Measurements from ENCODE around the gene PLXNA2.

The PLXNA2 gene

DNA sequence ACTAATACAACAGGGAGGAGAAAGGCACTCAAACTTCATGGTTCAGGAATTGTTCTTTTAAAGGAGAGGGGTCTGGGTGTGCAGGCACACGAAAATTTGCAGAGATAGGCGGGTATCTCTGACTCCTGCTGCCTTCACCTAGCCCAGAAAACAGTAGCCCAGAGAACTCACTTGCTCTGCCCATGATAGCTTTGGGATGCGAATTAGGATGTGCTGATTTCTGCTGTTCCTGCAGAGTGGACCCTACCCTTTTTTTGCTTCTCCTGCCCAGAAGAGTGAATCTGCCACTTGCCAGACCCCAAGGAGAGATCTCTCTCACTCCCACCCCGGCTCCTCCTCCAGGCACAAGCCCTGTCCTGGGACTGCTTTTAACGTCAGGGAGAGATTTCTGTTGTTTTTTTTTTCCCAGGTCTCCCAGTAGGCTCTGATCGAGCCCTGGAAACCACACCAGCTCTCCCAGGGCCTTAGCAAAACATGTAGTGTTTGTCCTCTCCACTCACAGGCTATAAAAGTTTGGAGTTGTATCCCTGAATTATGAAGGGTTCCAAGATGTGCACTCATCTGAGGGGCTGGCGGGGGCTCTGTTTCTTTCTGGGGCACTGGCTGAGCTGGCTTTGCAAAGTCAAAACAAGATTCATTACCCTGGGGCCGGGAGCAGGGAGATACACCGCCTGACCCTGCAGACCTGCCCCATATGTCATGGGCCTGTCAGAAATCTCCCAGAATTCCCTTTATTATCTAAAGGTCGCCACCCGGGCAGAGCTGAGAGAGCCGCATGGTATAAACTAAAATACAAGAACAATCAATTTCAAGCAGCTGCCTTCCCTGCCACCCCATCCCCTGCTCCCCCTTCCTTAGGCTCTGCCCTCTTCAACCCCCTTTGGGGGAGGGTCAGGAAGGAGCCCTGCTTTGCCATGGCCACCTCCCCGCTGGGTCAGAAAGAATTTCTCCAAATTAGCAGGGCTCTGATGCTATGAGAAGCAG lies 17.9 kb downstream of the PLXNA2 start:
- no peak for DNase-seq (ENCODE audit: low read depth in 1 of 2, low spot score in 1 of 2)

DNA sequence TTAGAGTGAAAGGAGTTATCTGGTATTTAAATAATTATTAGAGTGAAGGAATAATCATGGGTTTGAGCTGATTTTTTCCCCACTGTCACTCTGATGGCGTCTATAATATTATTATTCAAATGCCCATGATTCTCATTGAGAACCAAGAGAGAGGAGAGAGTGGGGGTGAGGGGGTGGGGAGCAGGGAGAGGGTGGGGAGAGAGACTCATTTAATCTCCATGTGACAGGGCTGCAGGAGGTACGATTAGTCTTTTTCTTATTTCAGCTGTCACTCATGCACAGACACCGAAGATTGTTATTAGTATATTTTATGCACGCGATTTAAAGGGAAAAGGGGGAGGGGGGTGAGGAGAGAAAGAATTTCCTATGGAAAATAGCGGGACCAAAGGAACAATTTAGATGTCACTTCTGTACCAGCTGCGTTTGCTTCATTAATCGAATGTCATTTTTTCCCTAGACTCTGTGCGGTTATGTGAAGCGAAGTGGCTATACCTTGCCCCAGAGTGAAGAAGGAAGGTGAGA lies 19.9 kb downstream of the PLXNA2 start:
- DNase-seq (ENCODE audit: low read depth in 1 of 2, low spot score in 1 of 2) = no peak

DNA sequence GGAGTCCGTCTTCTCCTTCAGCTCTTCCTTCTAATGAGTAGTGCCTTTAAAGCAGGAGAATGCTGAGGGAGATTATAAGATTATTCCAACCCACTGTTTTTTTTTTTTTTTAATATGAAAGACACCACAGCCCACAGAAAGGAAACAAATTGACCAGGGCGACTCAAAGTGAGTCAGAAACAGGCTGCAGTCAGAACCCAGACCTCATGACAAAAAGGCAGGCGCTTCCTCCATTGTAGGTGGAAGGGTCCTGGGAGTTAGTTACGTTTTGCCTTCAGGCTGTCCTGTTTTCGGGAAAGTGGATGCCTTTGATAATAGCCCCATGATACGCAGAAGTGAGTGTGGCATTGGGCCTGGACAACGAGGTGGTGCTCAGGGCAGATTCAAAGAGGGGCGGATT lies 21.0 kb downstream of the PLXNA2 start:
- DNase-seq (ENCODE audit: low read depth in 1 of 2, low spot score in 1 of 2) = no peak

DNA sequence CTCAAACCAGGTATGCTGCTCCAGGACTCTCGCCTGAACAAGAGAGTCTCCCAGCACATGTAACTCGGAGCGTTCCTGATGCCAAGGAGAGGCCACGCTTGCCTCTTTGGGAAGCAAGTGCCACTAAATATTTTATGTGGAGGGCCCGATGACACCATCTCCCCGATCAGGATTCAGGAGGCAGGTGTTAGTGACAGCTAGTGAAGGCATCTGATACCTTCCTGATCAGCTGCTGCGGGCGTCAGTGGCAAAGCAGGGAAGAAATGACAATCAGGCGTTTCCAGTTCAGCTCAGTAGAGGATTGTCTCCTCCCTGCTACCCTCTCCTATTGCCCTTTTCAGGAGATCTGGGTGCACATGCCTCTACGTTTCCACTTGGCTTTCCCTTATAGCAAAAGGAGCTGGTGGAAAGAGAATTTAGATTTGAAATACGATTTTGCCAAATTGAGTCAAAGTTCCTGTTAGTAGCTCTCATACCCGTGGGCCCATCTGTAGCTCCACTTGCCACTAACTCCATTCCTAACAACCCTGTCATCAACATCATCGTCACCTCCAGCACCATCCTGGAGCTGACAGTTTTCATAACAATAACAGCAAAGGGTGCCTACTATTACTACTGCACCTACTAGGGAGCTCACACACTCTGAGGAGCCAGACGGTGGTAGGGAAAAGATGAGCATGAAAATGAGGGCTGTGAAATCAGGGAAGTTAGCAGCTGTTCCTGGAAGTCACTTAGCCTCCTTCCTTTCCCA lies 21.6 kb downstream of the PLXNA2 start:
- DNase-seq (ENCODE audit: low read depth in 1 of 2, low spot score in 1 of 2) = no peak

DNA sequence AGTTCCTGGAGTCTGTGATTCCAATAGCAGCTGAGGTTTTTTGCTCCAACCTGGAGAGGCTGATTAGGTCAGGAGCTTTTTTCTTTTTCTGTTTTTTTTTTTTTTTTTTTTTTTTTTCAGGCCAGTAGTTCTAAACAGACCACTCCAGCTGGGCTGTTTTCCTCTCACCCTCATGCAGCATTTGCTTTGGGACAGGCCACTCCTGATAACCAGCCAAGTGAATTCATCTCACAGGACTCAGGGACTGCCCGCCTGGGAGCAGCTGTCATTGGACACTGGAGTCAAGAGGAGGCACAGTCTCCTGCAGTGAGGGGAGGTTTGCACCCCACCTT lies 22.9 kb downstream of the PLXNA2 start:
- no peak for DNase-seq (ENCODE audit: low read depth in 1 of 2, low spot score in 1 of 2)

DNA sequence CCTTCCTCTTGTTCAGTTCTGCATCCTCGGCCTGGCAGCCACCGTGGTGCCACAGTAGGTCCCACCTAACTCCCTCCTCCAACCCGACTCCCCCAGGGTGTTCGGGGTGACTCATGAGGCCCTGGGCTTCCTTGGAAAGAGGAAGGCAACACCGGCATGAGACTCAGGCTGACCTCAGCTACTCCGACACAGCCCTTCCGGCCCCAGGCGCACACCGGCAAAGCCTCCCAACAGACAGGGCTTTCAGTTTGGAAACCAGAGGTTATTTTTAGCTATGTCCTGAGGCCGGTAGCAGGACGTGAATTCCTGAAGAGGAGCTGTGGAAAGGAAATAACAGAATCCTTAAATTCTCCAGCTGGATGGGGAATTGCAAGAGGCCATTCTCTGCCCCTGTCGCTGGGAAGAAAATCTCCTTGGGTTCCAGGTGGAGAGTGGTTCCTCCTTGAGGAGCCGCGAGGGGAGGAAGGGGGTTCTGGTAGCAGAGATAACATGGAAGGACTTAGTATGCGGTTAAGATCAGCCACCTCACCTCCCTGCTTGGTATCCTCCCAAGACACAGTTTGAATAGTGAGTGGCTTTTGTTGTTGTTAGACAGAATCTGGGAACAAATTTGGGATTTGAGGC lies 24.4 kb downstream of the PLXNA2 start:
- DNase-seq (ENCODE audit: low read depth in 1 of 2, low spot score in 1 of 2) = no peak

DNA sequence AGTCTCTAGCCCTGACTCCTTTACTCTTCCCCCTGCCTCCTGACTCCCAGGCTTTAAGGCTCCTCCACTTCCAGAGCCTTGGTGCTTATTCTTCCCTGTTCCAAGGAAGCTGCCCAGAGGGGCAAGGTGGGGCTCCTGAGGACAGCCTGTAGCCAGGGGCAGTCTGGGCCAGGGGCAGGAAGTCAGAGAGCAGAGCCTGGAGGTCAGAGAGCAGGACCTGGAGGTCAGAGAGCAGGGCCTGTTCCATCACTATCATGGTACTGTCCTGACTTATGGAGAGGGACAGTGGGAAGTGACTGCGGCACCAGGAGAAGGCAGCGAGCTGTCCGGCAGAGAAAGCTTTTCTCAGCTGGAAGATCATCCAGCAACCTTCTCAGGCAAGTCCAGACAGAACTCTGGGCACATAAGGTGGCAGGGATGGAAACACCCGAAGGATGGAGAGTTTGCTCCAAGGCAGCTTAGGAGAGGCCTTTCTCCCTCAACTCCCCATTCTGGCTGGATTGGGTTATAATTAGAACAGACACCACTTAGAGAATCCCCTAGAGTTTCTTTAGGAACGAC lies 25.0 kb downstream of the PLXNA2 start:
- no peak for DNase-seq (ENCODE audit: low read depth in 1 of 2, low spot score in 1 of 2)

DNA sequence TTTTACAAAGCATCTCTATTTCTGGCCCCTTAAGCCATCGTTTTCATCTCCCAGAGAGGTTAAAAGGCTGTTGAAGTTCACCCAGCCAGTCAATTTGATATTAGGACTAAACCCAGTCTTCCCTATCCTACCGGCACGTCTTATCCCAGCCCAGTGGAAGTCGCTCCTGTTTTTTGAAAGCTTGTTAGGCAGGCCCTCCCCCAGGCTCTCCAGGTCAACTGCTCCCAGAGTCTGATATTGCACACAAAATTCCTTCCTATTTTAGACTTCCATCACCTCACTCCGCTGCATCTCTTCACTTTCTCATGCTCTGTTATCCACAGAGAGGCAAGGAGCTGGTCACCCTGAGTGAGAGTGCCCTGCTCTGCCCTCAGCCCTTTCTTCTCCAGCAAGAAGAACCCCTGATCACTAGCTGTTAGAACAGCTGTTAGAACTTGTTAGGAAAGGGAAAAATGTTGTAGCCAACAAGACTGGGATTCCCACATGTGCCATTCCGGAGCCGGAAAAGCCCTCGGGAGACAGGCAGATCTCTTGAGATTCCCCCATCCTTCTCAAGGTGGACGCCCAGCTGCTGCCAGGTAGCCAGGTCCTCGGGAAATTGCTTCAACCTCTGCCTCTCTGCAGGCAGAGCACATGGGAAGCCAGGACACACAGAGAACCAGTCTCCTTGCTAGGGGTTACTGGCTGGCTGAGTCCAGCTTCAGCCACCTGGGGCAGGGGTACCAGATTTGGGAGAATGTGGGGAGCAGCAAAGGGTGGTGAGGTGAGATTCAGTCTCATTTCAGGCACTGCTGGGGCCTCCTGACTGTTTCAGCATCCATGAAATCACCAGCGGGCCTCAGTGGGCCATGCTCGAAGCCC lies 25.7 kb downstream of the PLXNA2 start:
- no peak for DNase-seq (ENCODE audit: low read depth in 1 of 2, low spot score in 1 of 2)

DNA sequence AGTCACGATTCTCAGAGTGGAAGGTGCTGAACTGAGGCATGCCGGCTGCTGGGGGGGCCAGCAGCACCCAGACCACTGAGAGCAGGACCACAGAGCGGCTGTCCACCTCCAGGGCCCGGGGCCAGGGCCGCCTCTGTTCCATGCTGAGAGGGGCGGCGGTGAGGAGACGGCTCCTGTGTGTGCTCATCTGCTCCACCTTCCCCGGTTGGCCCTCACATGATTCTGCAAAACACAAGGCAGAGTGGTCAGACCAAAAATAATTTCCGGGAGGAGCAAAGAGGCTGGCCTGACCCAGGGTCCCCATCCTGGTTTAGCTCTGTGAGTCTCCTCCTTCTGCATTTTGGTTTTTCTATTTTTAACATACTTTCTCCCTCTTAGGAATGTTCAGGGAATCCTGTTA lies 26.4 kb downstream of the PLXNA2 start:
- no peak for DNase-seq (ENCODE audit: low read depth in 1 of 2, low spot score in 1 of 2)

DNA sequence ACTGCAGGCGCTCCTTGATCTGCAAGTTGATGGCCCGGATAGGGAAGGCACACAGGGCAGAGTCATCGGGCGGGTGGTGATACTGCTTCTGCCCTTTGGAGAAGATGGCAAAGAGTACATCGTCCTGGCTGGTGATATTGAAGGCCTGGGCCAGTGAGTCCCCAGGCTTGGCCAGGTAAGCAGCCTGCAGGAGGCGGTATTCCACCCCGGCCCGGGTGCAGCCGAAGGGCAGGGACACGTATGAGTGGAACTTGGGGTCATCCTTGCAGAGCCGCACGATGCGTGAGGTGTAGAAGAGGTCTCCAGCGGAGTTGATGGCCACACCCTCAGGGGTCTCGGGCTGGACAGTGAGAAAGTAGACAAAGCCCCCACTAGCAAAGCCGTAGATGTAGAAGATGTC lies 27.4 kb downstream of the PLXNA2 start:
- no peak for DNase-seq (ENCODE audit: low read depth in 1 of 2, low spot score in 1 of 2)

DNA sequence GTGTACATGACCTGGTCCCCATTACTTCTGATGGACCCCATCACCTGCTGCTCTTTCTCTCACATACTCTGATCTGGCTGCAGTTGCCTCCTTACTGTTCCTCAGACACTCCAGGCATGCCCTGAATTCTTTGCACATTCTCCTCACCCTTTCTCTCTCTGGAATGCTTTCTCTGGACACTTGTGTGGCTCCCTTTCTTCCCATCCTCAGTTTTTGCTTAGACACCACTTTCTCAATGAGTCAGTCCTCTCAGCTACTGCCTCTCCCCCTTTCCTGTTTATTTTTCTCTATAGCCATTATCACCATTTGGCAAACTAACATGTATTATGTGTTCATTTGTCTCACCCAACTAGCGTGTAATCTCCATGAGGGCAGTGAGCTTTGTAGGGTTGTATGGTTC lies 28.1 kb downstream of the PLXNA2 start:
- DNase-seq (ENCODE audit: low read depth in 1 of 2, low spot score in 1 of 2) = no peak

DNA sequence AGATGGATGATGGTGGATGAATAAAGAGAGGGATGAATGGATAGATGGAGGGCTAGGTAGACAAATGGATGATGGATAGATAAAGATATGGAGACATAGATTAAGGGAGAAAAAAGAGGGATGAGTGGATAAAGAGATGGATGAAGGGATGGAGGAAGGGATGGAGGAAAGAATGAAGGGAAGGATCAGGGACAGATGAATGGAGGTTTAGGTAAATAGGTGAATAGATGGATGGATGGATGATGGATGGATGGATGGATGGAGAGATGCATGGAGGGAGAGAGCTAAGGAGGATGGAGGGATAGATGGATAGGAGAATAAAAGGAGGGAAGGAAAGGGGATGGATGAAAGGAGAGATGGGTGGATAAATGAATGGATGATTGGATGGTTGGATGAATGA lies 28.8 kb downstream of the PLXNA2 start:
- DNase-seq (ENCODE audit: low read depth in 1 of 2, low spot score in 1 of 2) = no peak

DNA sequence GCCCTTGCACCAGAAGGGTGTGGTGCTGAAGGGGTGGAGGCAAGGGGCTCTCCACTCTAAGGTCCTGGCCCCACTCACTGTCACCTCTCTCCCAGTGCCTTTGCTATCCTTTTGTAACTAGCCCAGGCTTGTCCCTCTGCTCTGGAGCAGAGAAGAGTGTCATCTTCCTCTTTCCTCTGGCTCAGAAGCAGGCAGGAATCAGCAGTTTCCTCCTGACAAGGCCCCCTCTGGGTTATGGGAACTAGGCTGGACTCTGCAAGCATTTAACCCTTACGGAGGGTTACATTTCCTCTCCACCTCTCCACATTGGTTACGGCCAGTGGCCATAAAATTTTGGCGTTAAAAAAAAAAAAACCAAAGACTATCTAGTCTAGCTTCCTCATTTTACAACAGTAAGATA lies 30.4 kb downstream of the PLXNA2 start:
- no peak for DNase-seq (ENCODE audit: low read depth in 1 of 2, low spot score in 1 of 2)

DNA sequence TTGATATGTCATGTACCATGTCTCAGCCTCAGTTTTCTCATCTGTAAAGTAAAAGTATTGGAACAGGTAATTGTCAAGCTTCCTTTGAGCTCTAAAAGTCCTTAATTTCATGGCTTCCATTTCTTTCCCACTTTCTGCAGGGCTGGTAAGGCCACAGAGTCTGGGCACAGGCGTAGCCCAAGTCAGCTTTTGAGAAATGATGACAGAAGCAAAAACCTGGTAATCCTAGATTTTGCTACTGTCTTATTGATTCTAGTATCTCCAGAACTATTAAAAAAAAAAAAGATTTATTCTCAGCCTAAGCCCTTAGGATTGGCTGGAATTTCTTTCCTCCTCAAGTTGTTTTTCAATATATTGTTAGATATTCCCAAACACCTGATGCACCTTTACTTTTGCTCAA lies 31.3 kb downstream of the PLXNA2 start:
- DNase-seq (ENCODE audit: low read depth in 1 of 2, low spot score in 1 of 2) = no peak

DNA sequence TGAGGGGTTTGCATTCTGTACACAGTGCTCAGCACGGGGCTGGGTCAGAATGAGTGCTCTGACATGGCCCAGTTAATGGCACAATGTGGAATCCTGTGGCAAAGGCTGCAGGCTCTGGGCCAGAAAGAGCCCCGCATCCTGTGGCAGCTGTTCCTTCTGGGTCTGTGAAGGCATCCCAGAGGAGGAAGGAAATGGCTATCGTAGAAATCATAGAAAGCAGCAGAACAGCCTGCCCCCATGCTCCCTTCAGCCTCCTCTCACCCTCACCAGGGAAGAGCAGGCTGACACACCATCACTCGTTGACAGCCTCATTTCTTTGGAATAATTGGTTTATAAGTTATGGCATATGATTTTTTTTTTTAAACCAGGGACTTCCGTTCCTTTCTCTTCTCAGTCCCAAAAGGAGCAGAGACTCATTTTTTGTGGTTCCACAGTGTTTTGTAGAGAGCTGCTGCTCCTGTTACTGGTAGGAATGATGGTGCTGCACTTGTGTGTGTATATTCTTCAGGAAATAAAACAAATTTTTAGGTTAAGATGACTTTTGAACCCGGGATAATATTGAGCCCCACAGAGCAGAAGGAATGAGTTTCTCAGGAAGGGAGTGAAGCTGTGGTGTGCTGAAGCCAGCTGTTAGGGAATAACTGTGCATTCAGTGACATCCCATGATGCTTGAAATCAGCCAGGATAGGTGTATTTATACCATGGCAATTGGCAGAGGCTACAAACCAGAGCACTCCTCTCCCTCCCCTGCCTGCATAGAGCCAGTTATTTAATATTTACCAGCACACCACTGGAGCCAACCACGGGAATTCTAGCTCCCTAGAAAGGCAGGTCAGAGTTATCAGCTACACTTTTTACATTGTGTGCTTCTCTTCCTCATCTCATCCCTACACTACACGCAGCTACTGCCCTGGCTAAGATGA lies 32.0 kb downstream of the PLXNA2 start:
- no peak for DNase-seq (ENCODE audit: low read depth in 1 of 2, low spot score in 1 of 2)

DNA sequence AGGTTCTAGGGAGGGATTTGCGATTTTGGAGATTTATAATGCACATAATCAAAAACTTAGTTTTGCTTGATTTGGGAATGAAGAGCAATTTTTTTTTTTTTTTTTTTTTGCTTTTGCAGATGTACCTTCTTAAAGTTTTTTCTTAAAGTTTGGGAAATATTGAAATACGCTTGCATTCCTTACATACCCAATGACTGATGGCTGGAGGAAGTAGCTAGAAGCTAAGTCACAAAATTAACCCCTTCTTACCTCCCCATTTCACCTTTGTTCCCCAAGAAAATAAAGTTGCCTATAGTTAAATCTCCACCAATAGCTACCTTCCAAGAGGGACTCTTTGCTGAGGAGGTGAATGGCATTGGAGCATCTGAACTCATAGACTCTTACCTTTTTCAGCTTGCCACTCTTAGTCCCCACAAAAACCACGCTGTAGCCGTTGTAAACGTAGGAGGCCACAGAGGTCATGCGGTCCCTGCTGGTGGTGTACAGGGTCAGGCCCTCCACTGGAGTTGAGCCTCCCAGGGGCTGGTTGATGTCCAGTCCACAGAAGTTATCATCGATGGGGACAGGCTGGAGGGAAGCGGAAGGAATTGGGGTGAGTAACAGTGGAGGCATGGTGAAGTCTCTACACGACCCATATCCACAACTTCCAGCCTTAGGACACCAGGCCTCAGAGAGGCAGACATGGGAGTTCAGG lies 34.1 kb downstream of the PLXNA2 start:
- DNase-seq (ENCODE audit: low read depth in 1 of 2, low spot score in 1 of 2) = no peak

DNA sequence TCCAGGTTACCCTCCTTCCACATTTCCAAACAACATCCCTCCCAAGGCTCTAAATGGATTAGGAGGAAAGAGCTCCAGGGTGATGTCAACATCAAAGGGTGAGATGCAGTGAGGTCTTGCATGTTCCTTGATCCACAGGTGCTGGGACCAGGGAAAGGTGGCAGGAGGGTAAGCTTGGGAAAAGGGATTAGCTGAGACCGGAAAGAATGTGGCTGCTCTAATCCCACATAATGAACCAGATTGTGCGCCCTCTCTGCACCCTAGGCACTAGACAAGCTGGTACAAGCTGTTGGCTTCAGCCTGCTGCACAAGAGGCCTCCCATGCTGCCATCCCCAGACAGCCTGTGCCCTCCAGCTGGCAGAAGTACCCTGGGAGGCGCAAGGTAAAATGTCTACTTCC lies 34.9 kb downstream of the PLXNA2 start:
- no peak for DNase-seq (ENCODE audit: low read depth in 1 of 2, low spot score in 1 of 2)

DNA sequence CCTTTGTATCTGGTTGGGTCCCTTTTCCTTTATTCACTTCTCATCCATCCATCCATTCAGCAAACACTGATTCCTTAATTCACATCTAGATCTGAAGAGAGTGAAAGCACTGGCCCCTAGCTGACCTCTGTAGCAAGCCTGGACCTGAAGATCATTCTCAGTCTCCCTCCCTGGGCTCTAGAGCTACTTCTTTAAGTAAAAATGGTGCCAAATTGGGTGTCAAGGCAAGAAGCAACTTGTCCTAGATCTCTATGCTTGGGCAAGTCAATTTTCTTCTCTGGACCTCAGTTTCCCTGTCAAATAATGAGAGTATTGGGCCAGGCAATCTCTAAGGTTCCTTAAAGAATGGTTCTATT lies 36.1 kb downstream of the PLXNA2 start:
- no peak for DNase-seq (ENCODE audit: low read depth in 1 of 2, low spot score in 1 of 2)

Data from activated T-helper 1 cell treated with anti-CD3 and anti-CD28 coated beads, Interleukin-2, amount 50 U/mL, for 16 hours (primary cell).